ENCODE data around the gene ZIC4.

ZIC4 gene

DNA sequence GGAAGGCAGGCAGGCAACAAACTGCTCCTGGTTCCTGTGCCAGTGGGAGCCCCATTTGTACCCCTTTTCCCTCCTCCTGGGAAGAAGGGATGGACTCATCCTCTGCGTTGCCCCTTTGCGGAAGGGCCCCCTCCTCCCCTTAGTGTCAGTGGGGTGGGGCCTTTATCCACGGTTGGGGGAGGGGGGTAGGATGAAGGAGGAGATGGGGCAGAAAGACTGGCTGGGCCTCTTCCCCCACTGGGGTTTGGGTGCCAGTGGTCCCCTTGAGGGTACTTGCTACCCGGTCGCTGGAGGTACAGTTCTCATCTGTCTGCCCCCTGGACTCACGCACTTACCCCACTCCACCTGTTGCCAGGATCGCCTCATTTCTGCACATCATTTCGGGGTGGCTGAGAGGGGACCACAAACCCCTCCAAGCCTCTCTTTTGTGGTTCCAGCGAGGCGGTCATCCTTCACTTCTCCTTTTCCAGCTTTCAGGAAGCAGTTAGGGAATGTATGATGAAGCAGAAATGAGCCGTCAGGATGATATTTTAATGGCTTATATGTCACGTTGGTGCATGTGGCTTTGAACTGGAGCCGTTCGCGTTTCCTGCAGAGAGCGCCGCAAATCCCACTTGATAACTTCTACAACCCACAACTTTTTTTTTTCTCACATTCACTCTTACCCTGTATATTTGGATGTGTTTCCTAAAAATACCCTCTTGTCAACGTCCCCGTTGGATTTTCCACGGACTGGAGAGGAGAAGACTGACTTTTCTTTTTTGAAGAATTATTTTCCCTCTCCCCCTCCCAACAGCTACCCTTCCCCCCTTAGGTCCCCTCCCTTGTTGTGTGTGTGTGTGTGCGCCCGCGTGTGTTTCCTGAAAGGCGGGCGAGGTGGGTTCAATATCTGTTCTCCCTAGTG lies at the start of gene ZIC4:
Gene ZIC4 (minus strand): TSS at position 516 of the 904 bp plus-strand sequence. CDS start 3,746 bp downstream, outside the sequence.
- no peak for DNase-seq (ENCODE audit: low read depth)

DNA sequence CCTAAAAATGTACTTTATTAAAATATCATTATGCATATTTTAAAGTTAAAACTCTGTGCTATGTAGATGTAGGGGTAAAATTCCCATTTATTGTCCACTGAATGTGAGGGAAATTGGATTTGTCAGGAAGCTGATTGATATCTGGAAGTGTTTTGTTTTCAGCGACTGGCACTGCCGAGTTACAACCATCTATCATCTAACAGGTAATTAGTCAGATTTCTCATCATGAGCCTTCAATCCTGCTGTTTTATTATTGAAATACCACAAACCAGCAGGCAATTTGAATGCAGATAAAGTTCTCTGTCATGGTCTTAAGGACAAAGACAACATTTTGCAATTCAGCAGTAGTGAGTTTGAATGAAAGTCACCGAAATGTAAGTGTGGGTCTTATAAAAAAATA lies 43.3 kb upstream of the ZIC4 start:
- DNase-seq (ENCODE audit: low read depth), result no peak

DNA sequence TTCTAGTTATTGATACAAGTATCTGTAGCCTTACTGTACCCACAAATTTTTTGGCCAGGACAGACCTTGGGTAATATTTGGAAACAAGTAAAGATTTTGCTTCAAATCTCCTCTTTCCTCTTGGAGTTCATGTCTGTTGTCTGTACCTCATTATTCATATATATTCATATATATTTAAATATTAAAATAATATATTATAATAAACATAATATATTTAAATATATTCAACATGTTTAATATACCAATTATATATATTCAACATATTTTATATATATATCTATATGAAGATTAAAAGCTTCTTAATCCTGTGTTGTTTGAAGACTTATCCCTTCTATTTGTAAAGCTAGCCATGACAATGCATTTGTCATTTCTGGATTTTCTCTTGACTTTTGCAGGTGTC lies 40.9 kb upstream of the ZIC4 start:
- no peak for DNase-seq (ENCODE audit: low read depth)

DNA sequence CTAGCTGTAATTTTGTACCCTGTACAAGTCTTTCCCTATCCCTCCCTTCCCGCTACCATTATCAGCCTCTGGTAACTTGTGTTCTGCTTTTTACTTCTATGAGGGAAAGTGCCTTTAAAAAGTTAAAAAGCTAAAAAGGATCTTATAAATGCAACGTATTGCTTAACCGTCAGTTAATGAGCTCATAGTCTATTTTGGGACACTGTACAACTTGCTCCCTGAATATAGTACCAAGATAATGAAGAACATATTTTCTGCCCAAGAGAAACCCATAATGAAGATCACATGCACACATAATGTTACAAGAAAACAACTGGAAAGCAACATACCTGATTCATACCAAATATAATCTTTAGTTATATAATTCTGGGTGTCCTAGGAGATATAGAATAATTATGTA lies 25.4 kb upstream of the ZIC4 start:
- DNase-seq (ENCODE audit: low read depth), result no peak

DNA sequence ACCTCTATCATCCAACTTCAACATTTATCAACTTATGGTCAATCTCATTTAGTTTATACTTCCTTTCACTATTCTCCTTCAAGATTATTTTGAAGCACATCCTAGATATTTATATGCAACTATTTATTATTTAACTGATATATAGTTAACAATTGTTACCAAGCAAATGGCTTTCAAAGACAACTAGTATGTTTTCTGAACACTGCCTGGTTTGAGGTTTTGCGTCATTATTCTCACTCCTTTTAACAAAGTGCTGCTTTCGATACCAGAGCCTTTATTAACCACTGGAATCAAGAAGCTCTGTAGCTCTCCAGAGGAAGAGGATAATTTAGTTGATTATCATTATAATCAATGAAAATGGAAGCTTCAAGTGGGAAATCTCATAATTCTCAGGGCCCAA lies 22.4 kb upstream of the ZIC4 start:
- no peak for DNase-seq (ENCODE audit: low read depth)

DNA sequence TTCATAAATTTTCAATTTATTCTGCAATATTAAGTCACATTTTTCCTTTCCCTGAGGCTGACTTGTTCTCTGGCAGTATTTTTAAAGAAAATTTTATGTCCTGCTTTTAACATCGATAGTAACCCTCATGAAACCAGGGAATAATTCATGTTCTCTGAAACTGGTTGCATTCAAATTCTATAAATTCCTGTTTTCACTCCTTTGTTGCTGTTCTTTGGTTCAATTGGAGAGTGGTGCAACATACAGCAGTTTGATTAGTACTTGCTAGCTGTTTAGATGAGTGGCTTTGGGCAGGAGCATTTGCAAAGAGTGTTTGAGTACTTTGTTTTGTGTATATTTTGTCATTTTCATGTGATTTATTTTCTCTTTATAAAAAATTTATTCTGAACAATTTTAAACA lies 22.0 kb upstream of the ZIC4 start:
- no peak for DNase-seq (ENCODE audit: low read depth)

DNA sequence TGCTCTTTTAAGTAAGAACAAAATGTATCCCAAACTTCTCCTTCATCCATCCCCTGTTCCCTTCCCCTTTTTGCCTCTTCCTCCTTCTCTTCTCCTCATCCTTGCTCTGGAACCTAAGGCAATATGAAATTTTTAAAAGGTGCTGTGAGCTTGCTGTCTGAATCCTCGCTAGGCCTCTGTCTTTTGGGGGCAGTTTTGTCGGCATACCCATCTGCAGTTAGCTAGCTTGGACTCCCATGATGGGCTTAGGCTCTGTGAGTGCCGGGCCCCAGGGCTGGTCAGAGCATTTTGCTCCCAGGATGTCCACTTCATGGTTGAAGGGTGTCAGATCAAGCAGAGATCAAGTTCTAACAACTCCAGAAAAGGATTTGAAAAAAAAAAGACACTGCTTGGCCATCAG lies 21.4 kb upstream of the ZIC4 start:
- DNase-seq (ENCODE audit: low read depth), result no peak

DNA sequence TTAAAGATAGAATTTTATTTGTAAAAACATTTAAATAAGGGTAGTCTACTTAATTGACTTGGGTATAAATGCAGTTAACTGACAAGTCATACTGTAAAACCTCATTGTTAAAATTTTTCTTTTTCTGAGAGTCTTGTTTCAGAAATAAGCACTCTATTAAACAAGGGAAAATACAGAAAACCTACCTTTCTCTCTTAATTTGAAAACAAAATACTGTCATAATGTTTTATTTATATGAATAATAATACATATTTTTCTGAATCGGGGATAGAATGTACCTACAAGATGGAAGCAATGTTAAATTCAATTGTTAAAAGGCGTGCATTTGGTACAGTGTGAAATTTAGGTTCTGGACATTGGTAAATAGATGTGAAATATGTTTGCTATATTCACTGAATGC lies 20.6 kb upstream of the ZIC4 start:
- no peak for DNase-seq (ENCODE audit: low read depth)

DNA sequence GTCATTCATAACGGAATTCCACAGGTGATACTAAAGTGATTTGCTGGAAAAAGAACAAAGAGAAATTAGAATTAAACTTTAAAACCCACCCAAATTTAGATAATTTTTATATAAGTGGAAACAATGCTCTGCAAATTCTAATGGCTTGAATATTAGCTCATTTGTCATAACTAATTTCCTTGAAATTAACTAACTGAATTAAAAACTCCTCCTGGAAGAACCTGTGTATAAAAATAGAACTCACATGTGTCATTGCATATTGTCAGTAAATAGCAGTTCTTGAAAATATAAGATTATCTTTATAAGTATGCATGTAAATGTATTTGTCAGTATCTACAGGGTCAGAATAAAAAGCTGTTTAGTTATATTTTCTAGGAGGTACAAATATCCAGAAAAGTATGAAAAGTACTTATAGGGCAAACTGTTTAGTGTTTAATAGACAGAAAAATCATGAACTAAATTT lies 19.1 kb upstream of the ZIC4 start:
- no peak for DNase-seq (ENCODE audit: low read depth)

DNA sequence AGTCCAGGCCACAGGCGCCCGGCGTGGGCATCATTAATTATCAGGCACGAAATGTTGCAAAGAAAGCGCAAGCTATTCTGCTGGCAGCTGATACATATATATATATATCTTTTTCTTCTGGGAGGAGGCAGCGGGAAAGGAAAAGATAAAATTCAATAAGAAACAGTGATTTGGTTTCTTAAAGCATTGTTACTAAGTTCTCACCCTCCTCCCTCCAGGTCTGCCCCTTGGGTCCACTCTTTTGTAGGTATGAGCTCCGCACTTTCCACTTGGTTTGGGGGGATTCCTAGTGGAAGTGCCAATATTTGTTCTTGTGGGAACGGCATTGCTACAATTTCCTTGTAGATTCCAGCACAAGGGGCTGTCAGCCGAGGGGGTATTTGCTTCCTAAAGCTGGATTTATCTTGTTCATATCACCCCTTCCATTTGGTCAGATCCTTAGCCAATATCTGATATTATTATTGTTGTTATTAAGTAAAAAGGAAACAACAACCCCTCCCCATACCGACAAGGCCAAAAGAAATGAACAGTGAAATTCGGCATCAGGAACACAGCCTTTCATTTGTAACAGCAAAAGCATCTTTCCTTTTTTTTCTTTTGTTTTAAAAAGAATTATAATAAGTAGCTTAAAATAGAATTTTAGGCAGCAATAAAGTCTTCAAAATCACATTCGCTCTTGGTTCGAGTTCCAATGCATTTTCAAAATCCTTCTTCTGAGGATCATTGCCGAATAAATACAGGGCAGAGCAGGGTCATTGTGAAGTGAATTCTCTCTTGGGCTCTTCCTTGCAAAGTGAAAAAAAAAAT lies 18.4 kb upstream of the ZIC4 start:
- DNase-seq (ENCODE audit: low read depth), result no peak

DNA sequence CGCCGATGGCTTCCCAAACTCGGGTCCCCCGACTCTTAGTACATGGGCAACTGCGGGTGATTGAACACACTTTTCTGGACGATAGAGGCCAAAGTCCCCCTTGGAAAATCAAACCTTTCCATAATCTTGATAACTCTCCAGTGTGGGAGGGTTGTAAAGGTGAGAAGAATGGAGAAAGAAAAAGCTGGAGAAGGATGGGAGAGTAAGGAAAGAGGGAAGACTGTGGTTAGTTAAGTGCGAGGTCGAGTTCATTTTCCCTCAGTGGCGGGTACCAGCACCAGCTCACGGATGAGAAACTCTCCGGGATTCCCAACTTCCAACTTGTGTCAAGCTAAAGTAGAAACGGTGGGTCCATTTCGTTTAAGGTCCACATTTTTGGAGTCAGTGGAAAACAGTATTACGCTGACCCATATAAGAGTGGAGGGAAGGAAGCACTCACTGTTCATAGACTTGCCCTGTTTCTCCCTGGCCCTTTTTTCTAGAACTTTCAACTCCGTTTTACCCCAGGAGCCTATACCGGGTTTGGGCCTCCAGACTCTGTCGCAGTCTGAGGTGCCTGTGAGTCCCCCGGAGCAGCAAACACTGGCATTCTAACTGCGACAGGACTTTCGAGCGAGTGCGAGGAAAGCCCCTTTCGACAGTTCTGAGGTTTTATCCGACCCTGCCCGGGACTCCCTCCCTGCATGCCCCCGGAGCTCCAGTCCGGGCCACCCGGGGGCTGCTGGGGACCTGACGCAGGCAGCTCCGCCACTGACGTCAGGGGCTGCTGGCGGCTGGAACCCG lies 17.6 kb upstream of the ZIC4 start:
- no peak for DNase-seq (ENCODE audit: low read depth)

DNA sequence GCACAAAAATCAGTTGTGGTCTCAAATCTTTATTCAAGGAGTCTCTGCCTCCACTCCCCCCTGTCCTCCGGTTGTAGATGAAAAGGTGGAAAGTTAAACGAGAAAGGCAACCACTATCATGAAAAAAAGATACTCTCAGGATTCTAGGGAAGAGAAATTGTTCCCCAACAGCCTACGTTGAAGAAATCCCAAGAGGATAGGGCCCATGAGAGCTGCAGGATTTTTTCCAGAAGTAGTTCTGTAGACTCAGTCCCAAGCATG lies 17.1 kb upstream of the ZIC4 start:
- DNase-seq (ENCODE audit: low read depth), result no peak

DNA sequence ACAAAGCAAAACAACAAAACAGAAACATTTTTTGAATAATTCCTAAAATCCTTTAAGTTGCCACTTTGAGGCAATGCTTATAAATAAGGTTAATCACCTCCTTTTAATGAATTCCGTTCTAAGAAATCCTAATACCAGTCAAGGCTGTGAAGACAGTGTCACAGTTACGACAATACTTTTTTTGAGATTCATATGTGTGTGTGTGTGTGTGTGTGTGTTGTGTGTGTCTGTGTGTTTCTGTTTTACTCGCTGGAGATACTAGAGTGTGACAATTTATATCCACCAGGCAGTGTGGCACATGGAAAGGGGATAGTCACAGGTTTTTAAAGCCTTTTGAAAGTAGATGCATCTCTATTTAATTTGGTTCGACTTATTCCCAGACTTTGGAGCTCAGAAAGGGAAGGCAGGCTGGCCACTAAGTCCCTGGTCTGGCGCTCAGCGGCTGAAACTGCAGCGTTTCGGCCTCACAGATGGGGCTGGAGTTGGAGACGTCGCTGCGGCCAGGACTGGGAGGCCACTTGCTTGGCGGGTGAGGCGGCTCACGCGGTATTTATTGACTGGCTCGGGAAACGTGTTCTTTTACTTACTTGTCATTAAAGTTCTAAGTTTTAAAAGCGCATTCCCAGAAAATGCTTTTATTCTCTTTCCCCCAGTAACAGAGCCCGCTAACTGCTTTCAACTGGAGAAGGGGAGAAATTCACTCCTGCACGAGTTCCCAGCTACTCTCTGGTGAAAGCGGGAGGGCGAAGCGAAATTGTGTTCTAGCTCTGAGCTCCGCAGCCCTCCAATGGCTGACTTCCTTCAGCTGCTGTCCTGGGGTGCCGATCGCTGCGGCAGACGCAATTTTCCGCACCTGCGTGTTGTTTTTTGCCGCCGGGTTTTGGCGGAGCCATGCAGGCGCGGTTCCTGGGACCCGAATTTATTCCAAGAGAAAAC lies 16.5 kb upstream of the ZIC4 start:
- DNase-seq (ENCODE audit: low read depth), result no peak

DNA sequence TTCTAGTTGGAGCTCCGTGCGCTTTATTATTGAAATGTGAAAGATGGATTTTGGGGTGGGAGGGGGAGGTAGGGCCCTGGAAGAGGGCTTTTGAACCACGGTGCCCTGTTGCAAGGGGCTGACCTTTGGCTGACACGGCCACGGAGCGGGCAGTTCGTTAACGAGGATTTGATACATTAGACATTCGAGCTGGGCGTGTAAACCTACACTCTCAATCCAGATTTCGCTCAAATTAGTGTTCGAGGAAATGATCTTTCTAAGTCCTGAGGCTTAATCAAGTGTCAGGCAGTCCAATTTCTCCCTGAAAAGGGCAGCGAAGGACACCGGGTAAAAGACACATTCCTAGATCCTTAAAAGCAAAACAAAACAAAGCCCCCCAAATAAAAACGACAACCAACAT lies 15.9 kb upstream of the ZIC4 start:
- DNase-seq (ENCODE audit: low read depth), result no peak

DNA sequence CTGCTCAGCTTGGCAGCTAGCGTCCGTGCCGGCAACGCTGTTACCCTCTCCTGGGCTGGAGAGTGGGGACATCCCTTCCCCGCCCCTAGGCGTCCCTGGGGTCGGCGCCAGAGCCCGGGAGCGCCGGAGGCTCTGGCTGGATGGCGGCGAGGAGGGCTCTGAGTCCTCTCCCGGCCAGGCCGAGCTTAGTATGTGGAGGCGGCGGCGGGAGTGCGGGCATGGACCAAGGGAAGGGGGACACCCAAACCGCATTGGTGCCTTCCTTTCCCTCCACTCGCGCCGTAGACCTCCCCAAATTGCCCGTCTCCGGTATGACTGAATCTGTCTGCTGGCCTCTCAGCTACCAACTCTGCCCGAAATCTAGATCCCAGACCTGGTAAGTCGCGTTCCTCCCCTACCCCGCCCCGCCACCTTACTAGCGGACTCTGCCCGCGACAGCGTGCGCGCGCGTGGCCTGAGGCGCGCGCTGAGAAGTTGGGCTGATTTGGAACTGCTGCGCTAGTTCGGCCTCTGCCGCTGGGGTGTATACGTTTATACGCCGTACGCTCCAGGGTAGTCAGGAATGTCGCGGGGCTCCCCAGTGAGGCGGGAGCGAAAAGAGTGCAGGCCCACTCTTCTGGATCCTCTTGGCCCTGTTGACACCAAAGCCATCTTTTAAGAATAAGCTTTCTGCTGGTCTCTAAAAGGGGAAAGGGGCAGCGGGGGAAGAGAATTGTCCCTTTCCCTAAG lies 15.0 kb upstream of the ZIC4 start:
- DNase-seq (ENCODE audit: low read depth), result no peak

DNA sequence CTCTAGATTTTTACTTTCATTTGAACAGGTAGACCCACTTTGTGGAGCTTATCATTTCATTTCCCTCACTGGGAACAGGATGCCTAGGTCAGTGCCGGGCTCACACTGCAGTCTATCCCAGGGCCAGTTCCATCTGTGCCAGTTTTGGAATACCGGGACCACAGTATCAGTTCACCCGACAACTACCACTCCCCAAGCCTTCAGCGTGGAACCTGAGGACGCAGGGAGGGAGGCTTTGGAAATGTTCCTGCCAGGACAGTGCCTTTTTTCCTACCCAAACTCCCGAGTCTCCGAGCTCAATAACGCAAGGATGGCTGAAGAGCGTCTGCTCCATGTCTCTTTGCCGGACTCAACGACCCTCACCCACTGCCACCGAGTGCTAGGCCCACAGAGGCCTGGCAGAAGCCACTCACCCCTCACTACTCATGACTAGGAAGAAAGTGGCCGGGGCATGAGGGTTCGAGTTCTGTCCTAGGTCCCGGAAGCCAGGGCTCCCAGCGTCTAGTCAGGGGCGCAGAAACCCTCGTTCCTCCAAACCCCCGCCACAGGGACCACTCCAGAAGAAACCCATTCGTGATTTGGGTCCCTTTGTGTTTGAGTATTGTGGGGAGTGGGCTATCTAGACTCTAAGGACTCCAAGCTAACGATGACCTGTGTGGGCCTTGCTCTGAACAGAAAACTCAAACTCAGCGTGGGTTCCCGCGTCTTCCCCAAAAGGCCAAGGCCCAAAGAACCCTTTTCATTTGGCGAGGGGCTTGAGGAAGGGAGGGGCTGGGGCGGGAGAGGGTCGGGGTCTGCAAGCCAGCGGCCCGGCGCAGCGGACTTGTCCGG lies 14.2 kb upstream of the ZIC4 start:
- DNase-seq (ENCODE audit: low read depth), result no peak

DNA sequence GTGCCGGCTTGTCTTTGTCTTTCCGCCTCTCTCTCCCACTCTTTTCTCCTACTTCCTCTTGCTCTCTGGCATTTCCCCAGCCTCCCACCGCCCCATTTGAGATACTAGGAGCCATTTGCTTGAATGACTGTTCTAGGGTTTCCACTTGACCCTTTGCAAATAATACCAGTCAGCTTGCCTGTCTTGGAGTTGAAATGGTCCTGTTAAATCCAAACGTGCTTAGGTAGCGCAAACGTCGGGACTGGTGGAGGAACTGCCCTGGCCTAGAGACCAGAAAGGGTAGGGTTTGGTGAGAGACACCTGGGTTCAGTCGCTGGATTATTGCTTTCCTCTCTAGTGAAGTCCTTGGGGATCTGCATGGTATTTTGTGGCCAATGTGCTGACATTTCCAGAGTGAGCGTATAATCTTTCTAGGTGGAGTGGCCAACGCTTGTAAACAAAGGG lies 13.5 kb upstream of the ZIC4 start:
- DNase-seq (ENCODE audit: low read depth), result no peak

DNA sequence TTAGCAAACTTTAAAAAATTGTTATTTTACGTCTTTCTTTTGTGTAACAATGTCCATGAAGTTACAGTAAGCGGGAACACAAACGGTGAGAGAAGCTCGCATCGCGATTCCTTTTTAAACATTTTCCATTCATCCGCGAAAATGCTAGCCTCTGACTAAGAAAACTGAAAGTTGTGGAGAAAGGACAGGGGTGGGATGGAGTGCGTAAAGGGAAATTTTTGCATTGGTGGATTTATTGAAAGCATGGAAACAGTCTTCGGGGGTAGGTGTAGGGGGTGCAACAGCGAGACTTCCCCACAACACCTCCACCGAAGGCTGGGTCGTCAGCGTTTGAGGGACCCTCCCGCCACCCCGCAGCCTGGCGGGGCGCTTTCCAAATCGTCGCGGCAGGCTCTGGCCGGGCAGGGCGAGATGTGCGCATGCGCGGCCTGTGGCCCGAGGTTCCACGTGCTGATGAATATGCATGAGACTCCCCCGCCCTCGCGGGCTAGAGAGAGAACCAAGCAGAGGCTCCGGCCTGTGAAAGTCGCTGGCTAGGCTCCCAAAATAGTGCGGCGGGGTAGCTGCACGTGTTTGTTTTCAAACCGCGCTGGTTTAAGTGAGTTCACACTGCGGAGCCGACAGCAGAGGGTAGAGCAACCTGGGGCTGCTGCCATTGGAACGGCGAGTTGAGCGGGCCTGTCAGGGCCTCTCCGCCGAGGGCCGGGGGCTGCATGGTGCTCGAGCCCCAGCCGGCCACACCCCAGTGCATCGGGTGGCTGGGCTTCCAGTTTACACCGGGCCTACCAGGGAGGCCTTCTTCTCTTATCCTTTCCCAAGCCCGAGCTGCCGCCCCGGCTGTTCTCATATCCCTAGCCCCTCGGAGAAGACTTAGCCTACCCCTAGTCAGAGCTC lies 12.7 kb upstream of the ZIC4 start:
- no peak for DNase-seq (ENCODE audit: low read depth)

DNA sequence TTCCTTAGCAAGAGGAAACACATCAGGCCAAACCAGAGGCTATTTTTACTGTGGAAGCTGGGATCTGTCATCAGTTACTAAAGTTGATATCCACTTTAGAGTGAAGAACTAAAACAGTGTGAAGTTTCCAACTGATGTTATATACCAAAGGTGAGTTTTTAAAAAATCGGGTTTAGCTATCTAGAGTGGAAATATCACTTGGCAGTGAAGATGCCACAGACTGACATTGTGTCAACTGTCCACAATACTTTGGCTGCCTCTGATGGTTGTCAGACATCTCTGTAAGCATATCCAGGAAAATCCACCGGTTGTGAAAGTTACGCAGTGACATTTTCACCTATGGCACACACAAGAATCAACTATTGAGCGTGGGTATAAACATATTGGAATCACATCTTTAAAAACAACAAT lies 12.0 kb upstream of the ZIC4 start:
- no peak for DNase-seq (ENCODE audit: low read depth)
